NCI-H2081 (cell line): ENCODE measurements around the gene LRRK1.

ENCODE experiments used
- DNase-seq, 2 experiments: peaks; one replicate each; lab custom pipeline; 2025; lab: John Stamatoyannopoulos, UW

LRRK1 gene

GRCh38 chr15:100939791-100940190 is 20.6 kb downstream of the LRRK1 start:
- DNase-seq, result no peak

- no peak for DNase-seq
These were observed 21.7 kb downstream of the LRRK1 start for GRCh38 chr15:100940767-100941379.

GRCh38 chr15:100941536-100941935 is 22.4 kb downstream of the LRRK1 start:
- no peak for DNase-seq

- no peak for DNase-seq
These were observed 23.7 kb downstream of the LRRK1 start for GRCh38 chr15:100942656-100943425.

GRCh38 chr15:100944244-100944895 is 25.2 kb downstream of the LRRK1 start:
- DNase-seq, result no peak

- DNase-seq, result no peak
These were observed 25.8 kb downstream of the LRRK1 start for GRCh38 chr15:100944986-100945385.

GRCh38 chr15:100947760-100948429 is 28.7 kb downstream of the LRRK1 start:
- no peak for DNase-seq

GRCh38 chr15:100948430-100948762 is 29.2 kb downstream of the LRRK1 start:
- DNase-seq, result no peak

- no peak for DNase-seq
These were observed 30.5 kb downstream of the LRRK1 start for GRCh38 chr15:100949691-100950090.

- no peak for DNase-seq
These were observed 32.8 kb downstream of the LRRK1 start for GRCh38 chr15:100951965-100952364.

GRCh38 chr15:100952566-100952965 is 33.4 kb downstream of the LRRK1 start:
- no peak for DNase-seq

- no peak for DNase-seq
These were observed 39.3 kb downstream of the LRRK1 start for GRCh38 chr15:100958326-100959065.

- no peak for DNase-seq
These were observed 40.2 kb downstream of the LRRK1 start for GRCh38 chr15:100959066-100960050.

- no peak for DNase-seq
These were observed 47.8 kb downstream of the LRRK1 start for GRCh38 chr15:100966997-100967396.

- DNase-seq, result no peak
These were observed 49.2 kb downstream of the LRRK1 start for GRCh38 chr15:100968050-100968966.

- DNase-seq, result no peak
These were observed 53.8 kb downstream of the LRRK1 start for GRCh38 chr15:100972975-100973350.

- no peak for DNase-seq
These were observed 54.4 kb downstream of the LRRK1 start for GRCh38 chr15:100973351-100974111.

GRCh38 chr15:100975043-100975442 is 55.9 kb downstream of the LRRK1 start:
- no peak for DNase-seq
